Measurements from ENCODE around the gene CREB3L2. TPM values are rescaled to one million over a fixed set of nuclear protein-coding genes. Genes with fewer than 3 reads are reported as not detected.
A peak's percentile ranks its signal among the peaks of the same experiment; 100 is the strongest.

The CREB3L2 gene
- total and polyA plus RNA-seq, 2 of the 4 experiments (the other 2 are of a cell fraction): 42.3 to 57.9 TPM

GRCh38 chr7:138032770-138033169 is 30.9 kb upstream of the CREB3L2 start:
- 60% methylated on average over 1 of the region's 3 CpGs; no CpG with 5 or more reads in 1 of the 2 experiments for WGBS, 2 experiments (ENCODE audit: extremely low coverage in 2 of 2, insufficient read length in 1 of 2)
- Histone ChIP-seq H3K27me3 (ENCODE audit: control insufficient read depth, insufficient read depth, low read length) (peaks cover 1% of the 10 kb centered on the region; the same call in 1 of the 2 replicates), H4K8ac (ENCODE audit: low read depth in 2 of 2, low read length in 2 of 2) (no peak overlapping the region), H2AFZ (replicated peaks; ENCODE audit: low read length, poor library complexity) (no peak overlapping the region), H2AK5ac (ENCODE audit: low read depth, low read length) (no peak overlapping the region), H3K9ac (ENCODE audit: low read depth, low read length) (no peak overlapping the region), H3K9me1 (ENCODE audit: insufficient read depth, low read length) (no peaks in the 10 kb centered on the region), H3K18ac (ENCODE audit: low read depth, low read length) (no peak overlapping the region), H3K4me1 (ENCODE audit: control insufficient read depth, insufficient read depth, low read length) (no peaks in the 10 kb centered on the region), H3K56ac (ENCODE audit: extremely low read depth, insufficient read depth, low read length) (no peak overlapping the region), H3K79me1 (ENCODE audit: low read depth in 1 of 2, low read length in 2 of 2) (no peaks in the 10 kb centered on the region), H2BK120ac (ENCODE audit: low read depth, low read length) (no peak overlapping the region), H3K4ac (ENCODE audit: low read depth, low read length) (no peak overlapping the region), H3K9me3 (ENCODE audit: control insufficient read depth, insufficient read depth, low read length) (peaks cover 3% of the 10 kb centered on the region; the same call in 1 of the 2 replicates), H3K27ac (ENCODE audit: insufficient read depth, low read length) (no peak overlapping the region), H2AK9ac (replicated peaks; ENCODE audit: low read depth, low read length, poor library complexity) (no peak overlapping the region), H4K5ac (ENCODE audit: low read depth, low read length) (no peak overlapping the region), H4K91ac (ENCODE audit: insufficient read depth, low read depth, low read length) (no peak overlapping the region), H4K20me1 (ENCODE audit: insufficient read depth, low read length) (no peaks in the 10 kb centered on the region), H3K36me3 (ENCODE audit: control insufficient read depth, insufficient read depth, low read length) (no peaks in the 10 kb centered on the region), H2BK15ac (ENCODE audit: low read depth, low read length) (no peak overlapping the region), H3K14ac (replicated peaks; ENCODE audit: low read depth, low read length) (no peak overlapping the region), H3K4me2 (ENCODE audit: low read depth, low read length) (no peak overlapping the region), H2BK20ac (ENCODE audit: low read depth, low read length) (no peak overlapping the region), H3K23ac (ENCODE audit: low read depth, low read length) (no peak overlapping the region), H2BK5ac (ENCODE audit: low read depth, low read length, poor library complexity, severe bottlenecking) (no peak overlapping the region), H3K4me3 (ENCODE audit: insufficient read depth, low read depth, low read length) (no peak overlapping the region)
- in situ Hi-C loops (cut with MboI; ENCODE audit: low sequenced_read_pairs) (no loop called here), dilution Hi-C loops (cut with HindIII; ENCODE audit: low sequenced_read_pairs, unreplicated experiment) (no loop called here), intact Hi-C loops (cut with micrococcal nuclease) (no loop called here)
- BruUV-seq (replicated peaks): no TSS peak
- ATAC-seq (ENCODE audit: low read depth) (no peak), DNase-seq (peak; percentile 33)
- TF ChIP-seq POLR2A (IDR thresholded peaks at IDR 0.05; ENCODE audit: low read depth, low read length) (no peak), BHLHE40 (IDR thresholded peaks at IDR 0.05; ENCODE audit: low read depth, low read length) (no peak), MAFK (IDR thresholded peaks at IDR 0.05; ENCODE audit: low read depth, low read length) (no peak), MAZ (IDR thresholded peaks at IDR 0.05; ENCODE audit: borderline replicate concordance, low read depth, low read length) (no peak), SMC3 (IDR thresholded peaks at IDR 0.05; ENCODE audit: low read depth, low read length) (no peak), CEBPB (IDR thresholded peaks at IDR 0.05; ENCODE audit: low read depth, low read length) (no peak), MXI1 (IDR thresholded peaks at IDR 0.05; ENCODE audit: borderline replicate concordance, low read depth, low read length) (no peak), USF2 (IDR thresholded peaks at IDR 0.05; ENCODE audit: low read depth, low read length) (no peak), CTCF (conservative IDR thresholded peaks at IDR 0.05; ENCODE audit: low read depth, low read length) (no peak), RFX5 (IDR thresholded peaks at IDR 0.05; ENCODE audit: low read depth, low read length) (no peak)
- CTCF ChIA-PET: interaction anchor here (0.7 kb wide), 1 partner anchor 31 kb away, joined by 3 read pairs; the partner anchor contains the start of gene CREB3L2
- POLR2A ChIA-PET (ENCODE audit: unreplicated experiment): no interaction called here
